Motor neuron (in vitro differentiated cells): ENCODE measurements around the gene FKBP5. TPM values are rescaled to one million over a fixed set of nuclear protein-coding genes. Genes with fewer than 3 reads are reported as not detected.

Source experiments
- ATAC-seq, 8 experiments: fragments of 200-7000 bp; cut with Tn5 transposase; replicated peaks in 6 of 8; 2 replicates each; pipeline ENCODE4 v1.8.0; 2021; ENCODE audit warnings: mild to moderate bottlenecking in 8 of 8, moderate library complexity in 8 of 8
- H3K27ac ChIP-seq, 2 donors: fragments of 250-450 bp; sonication (Bioruptor Pico); 2 replicates each; pipeline ENCODE4 v1.9.0; 2021; ENCODE audit warnings: antibody characterized with exemption in 2 of 2, mild to moderate bottlenecking in 2 of 2, moderate library complexity in 1 of 2
- H3K4me1 ChIP-seq, 2 donors: fragments of 250-450 bp; sonication (Bioruptor Pico); replicated peaks in 1 of 2; 2 replicates each; pipeline ENCODE4 v1.6.1; 2021; ENCODE audit warnings: antibody characterized with exemption in 2 of 2, mild to moderate bottlenecking in 2 of 2, moderate library complexity in 1 of 2
- H3K4me3 ChIP-seq, 5 donors: fragments of 250-450 bp; sonication (Bioruptor Pico); 2 replicates each; pipeline ENCODE4 v1.9.0; 2021; ENCODE audit warnings: antibody characterized with exemption in 5 of 5, mild to moderate bottlenecking in 5 of 5, moderate library complexity in 4 of 5
- WGBS, 10 experiments: fragments of 450-650 bp; shearing (Covaris generic); methylation state at CpG; one replicate each; pipeline ENCODE4 v1.0.0; 2022; 5-methylcytosine and 5-hydroxymethylcytosine counted together
- in situ Hi-C, 9 experiments: fragments of 400-800 bp; cut with MboI; loops; one replicate each; pipeline ENCODE4 v1.15.0; 2021; ENCODE audit warnings: low sequenced_read_pairs in 9 of 9, low pct_unique_long_range_greater_than_20kb in 2 of 9; ENCODE audit not compliant: unreplicated experiment in 9 of 9
- total RNA-seq, 8 experiments: library from RNA; unstranded; fragments of 300-600 nt; gene quantifications; 2 replicates each; pipeline versions ENCODE4 v1.2.3 to v1.2.4, GENCODE V29; 2022

Gene FKBP5
- total RNA-seq, 8 experiments from 2014 or later = 5.6 to 23.5 (median 10.9) TPM

DNA sequence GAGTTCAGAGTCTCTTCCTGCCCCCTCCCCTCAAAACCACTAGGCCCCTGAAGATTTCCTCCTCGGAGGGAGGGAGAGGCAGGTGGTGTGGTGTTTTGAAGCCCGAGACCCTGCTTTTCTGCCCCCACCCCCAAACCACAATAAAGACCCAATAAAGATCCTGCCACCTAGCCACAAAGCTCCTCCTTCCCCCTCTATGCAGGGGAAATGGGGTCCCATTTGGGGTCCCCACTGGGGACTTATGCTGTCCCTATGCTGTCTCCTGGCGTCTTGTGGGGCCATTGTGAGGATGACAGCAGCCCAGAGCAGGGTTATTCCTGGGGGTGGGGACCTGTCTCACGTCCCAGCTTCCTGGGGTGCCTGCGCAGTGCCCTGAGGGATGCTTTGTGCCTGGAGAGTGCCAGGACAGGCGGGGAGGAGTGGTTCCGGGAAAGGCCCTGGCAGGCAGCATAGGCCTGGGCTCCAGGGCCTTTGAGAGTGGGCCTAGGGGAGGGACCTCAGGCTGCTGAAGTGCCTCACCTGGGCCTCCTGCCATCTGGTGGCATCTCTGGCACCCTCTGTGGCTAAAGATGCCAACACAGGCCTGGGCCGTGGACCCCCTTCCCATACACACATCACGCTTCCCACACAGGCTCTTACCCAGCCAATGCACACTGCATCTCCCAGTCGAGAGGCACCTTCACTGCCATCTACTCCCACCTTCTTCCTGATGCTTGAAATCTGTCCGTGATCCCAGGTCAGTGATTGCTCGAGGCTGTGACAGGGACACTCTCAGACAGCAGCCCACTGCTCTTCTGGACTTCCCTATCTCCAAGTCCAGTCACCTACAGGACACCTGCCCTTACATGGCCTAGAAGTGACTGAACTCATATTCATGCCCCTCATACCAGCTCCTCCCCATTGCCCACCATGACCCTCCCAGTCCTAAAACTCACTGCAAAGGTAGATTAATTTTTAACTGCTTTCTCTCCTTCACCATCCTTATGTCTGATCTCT lies 40.3 kb upstream of the FKBP5 start:
- ATAC-seq = no peak
- Histone ChIP-seq H3K4me3 (peak overlapping the region in 1 of 5 donors; percentile 56), H3K4me1 (peaks cover 27 to 33% of the 10 kb centered on the region in 2 donors), H3K27ac (peak overlapping the region in 1 of 2 donors; percentile 94)
- WGBS, 10 experiments = 76 to 100% (median 88%) methylated on average over 1 to 3 of the region's 12 CpGs; no CpG with 5 or more reads in 3 of the 10 experiments
- in situ Hi-C loops = loop anchor here in 5 of 9 experiments (25.0 kb wide), 3 partner anchors 142 to 417 kb away; partner anchors contain the start of gene PPARD (in 1 of the 5)

GRCh38 chr6:35727935-35728682 lies 39.4 kb upstream of the FKBP5 start:
- peak overlapping the region; percentile 94 to 95 for H3K27ac ChIP-seq
- ATAC-seq = peak; percentile 63 to 73 (median 68)
- H3K4me3 ChIP-seq = peak overlapping the region; percentile 42 to 76 (median 53)
- WGBS, 10 experiments = 20 to 100% (median 30%) methylated on average over 1 to 7 of the region's 57 CpGs; no CpG with 5 or more reads in 5 of the 10 experiments
- peaks cover 27 to 33% of the 10 kb centered on the region in 2 donors for H3K4me1 ChIP-seq
- in situ Hi-C loops = loop anchor here in 5 of 9 experiments (25.0 kb wide), 3 partner anchors 141 to 416 kb away; partner anchors contain the start of gene PPARD (in 1 of the 5)

- in situ Hi-C loops = loop anchor here in 5 of 9 experiments (25.0 kb wide), 3 partner anchors 140 to 415 kb away; partner anchors contain the start of gene PPARD (in 1 of the 5)
- H3K4me1 ChIP-seq = peaks cover 22 to 28% of the 10 kb centered on the region in 2 donors
- peak overlapping the region; percentile 42 to 76 (median 53) for H3K4me3 ChIP-seq
- ATAC-seq = peak; percentile 30 to 66 (median 58)
- H3K27ac ChIP-seq = peak overlapping the region; percentile 94 to 95
- WGBS, 10 experiments = 0 to 28% (median 6%) methylated on average over 2 to 10 of the region's 29 CpGs; no CpG with 5 or more reads in 2 of the 10 experiments
Measured at GRCh38 chr6:35727231-35727934, 38.7 kb upstream of the FKBP5 start.

DNA sequence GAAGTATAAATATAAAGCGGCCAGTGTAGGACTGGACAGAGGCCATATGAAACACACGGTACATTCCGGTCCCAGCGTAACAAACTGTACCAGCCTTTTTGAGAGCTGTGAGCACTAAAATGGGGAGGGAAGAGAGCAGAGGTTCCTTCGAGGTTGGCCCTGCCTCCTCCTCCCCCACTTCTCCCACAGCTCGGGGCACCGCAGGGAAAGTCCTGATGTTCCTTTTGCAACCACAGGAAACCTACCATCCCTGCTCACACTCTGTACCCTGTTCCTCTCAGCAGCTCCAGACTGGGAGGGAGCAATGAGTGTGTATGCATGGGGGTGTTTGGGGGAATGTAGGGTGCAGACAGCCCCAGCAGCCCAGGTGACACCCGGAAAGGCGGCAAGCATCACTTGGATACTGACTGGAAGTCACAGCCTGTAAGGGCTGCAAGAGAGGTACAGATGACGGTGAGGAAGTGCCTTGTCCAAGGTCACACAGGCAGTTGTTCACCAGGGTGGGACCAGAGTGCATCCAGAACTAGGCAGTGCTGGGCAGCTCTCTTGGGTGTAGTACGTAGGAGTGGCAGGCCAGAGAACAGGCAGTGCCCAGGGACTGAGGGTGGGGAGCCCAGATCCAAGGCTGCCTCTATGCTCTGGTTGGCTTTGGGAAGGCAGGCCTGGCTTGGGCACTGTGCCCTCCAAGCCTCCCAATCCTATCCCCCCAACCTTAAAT lies 37.2 kb upstream of the FKBP5 start:
- 50 to 100% (median 97%) methylated on average over 2 to 3 of the region's 11 CpGs; no CpG with 5 or more reads in 6 of the 10 experiments for WGBS, 10 experiments
- in situ Hi-C loops = loop anchor here in 5 of 9 experiments (25.0 kb wide), 3 partner anchors 139 to 414 kb away; partner anchors contain the start of gene PPARD (in 1 of the 5)
- Histone ChIP-seq H3K4me3 (no peak overlapping the region), H3K4me1 (peaks cover 23 to 29% of the 10 kb centered on the region in 2 donors), H3K27ac (peak overlapping the region; percentile 1 to 54)
- ATAC-seq = peak in 2 of 8 experiments; percentile 24 to 28

DNA sequence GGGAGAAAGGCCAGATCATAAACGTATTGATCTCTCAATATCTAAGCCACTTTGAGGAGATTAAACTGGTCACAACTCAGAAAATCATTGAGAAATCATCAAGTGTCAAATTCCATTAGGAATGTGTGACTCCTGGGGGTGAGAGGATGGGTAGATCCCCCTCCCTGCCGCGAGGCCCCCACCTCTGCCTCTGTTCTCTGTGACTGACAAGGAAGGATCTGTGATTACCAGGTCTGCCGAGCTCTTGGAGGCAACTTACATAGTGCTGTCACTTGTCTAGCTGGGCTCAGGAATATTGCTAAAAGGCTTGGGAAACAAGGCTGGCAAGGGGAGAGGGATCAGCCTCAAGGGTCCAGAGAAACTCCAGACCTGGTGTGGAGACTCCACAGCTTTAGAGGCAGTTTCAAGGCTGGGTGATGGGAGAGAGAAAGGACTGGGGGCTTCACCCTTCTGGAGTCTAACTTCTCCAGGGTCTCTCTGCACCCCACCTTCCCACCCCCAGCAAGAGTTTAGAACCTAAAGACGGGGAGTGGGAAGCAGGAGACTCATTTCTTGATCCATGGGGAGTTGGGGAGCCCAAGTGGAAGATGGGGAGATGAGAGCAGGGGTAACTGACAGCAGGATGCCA lies 36.5 kb upstream of the FKBP5 start:
- in situ Hi-C loops = loop anchor here in 5 of 9 experiments (25.0 kb wide), 3 partner anchors 138 to 413 kb away; partner anchors contain the start of gene PPARD (in 1 of the 5)
- peaks cover 29 to 35% of the 10 kb centered on the region in 2 donors for H3K4me1 ChIP-seq
- H3K27ac ChIP-seq = no peak overlapping the region
- WGBS, 10 experiments = 35 to 100% (median 46%) methylated on average over 1 to 4 of the region's 5 CpGs; no CpG with 5 or more reads in 4 of the 10 experiments
- no peak for ATAC-seq
- H3K4me3 ChIP-seq = no peak overlapping the region

- Histone ChIP-seq H3K27ac (no peak overlapping the region), H3K4me1 (peaks cover 36 to 43% of the 10 kb centered on the region in 2 donors), H3K4me3 (no peak overlapping the region)
- in situ Hi-C loops = no loop called here
- WGBS, 10 experiments = 60 to 83% (median 82%) methylated on average over 1 to 2 of the region's 2 CpGs; no CpG with 5 or more reads in 7 of the 10 experiments
- no peak for ATAC-seq
Measured at GRCh38 chr6:35724471-35724870, 35.8 kb upstream of the FKBP5 start.

- 90 to 100% (median 97%) methylated on average over 1 to 4 of the region's 4 CpGs; no CpG with 5 or more reads in 4 of the 10 experiments for WGBS, 10 experiments
- ATAC-seq = no peak
- no peak overlapping the region for H3K4me3 ChIP-seq
- H3K4me1 ChIP-seq = peaks cover 40 to 47% of the 10 kb centered on the region in 2 donors
- in situ Hi-C loops = no loop called here
- H3K27ac ChIP-seq = no peak overlapping the region
Measured at GRCh38 chr6:35724059-35724458, 35.3 kb upstream of the FKBP5 start.

DNA sequence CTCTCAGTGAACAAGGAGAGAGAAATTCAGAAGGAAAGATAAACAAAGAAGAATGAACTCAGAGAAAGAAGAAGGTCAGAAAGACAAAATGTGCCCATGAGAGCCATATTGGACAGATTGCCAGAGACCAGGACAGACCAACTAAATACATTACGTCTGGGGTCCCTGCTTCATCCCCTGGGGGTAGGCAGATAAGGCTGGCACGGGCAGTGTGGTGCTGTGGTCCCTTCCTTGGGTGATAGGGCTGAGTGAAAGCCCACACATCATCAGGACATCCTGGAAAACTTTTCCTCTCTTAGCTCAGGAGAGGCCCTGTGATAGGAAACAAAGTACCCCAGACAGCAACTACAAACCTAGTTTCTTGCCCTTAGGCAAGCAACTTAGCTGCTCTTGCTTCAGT lies 34.9 kb upstream of the FKBP5 start:
- in situ Hi-C loops = no loop called here
- Histone ChIP-seq H3K4me1 (peaks cover 45 to 50% of the 10 kb centered on the region in 2 donors), H3K27ac (no peak overlapping the region), H3K4me3 (no peak overlapping the region)
- no peak for ATAC-seq
- WGBS, 10 experiments = 17 to 100% (median 88%) methylated on average over 1 to 2 of the region's 2 CpGs; no CpG with 5 or more reads in 1 of the 10 experiments

DNA sequence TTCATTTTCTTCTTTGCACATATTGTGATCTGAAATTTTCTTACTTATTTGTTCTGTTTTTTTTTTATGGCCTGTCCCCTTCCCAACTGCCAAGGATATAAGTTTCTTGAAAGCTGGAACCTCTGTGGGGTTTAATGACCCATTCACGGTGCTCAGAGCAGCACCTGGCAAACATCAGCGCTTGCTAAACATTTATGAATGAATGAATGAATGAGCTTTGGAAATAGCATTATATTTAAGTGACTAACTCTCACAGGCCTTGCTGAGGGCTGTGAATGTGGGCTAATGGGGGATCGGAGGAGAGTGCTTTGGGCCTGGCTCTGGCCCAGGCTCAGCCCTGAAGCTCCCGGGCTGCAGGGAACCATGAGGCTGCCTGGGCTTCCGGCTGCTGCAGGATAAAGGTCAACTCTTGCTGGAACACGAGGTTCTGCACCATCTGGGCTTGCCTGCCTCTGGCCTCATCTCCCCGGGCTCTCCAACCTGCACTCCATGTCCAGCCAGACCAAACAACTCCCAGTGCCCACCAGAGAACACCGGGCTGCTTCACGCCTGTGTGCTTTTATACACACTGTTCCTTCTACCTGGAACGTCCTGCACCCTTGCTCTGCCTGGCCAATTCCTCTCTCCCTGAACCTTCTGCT lies 33.5 kb upstream of the FKBP5 start:
- WGBS, 10 experiments = 63 to 100% (median 87%) methylated on average over 1 to 7 of the region's 10 CpGs; no CpG with 5 or more reads in 1 of the 10 experiments
- no peak for ATAC-seq
- in situ Hi-C loops = no loop called here

GRCh38 chr6:35719830-35720733 lies 31.4 kb upstream of the FKBP5 start:
- in situ Hi-C loops = no loop called here
- ATAC-seq = peak in 7 of 8 experiments; percentile 36 to 90 (median 85)
- Histone ChIP-seq H3K4me1 (peaks cover 33 to 35% of the 10 kb centered on the region in 2 donors), H3K4me3 (peak overlapping the region in 4 of 5 donors; percentile 5 to 30 (median 19)), H3K27ac (peak overlapping the region; percentile 83 to 91)
- WGBS, 10 experiments = 10 to 80% (median 24%) methylated on average over 1 to 2 of the region's 21 CpGs; no CpG with 5 or more reads in 7 of the 10 experiments

More for the DNA sequence above, 33.5 kb upstream of the FKBP5 start:
- Histone ChIP-seq H3K4me3 (no peak overlapping the region), H3K27ac (no peak overlapping the region), H3K4me1 (peaks cover 48 to 54% of the 10 kb centered on the region in 2 donors)
